ENCODE results near the gene ZNF543.

DNA sequence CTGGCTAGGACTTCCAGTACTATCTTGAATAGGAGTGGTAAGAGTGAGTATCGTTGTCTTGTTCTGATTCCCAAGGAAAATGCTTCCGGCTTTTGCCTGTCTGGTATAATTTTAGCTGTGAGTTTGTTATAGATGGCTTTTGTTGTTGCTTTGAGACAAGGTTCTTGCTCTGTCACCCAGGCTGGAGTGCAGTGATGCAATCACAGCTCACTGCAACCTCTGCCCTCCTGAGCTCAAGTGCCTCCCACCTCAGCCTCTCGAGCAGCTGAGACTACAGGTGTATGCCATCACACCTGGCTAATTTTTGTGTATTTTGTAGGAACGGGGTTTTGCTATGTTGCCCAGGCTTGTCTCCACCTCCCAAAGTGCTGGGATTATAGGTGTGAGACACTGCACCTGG, 6.1 kb upstream of the ZNF543 start:
- TF ChIP-seq SUZ12 (IDR thresholded peaks at IDR 0.05; ENCODE audit: low read length) (no peak), POLR2A (IDR thresholded peaks at IDR 0.05; ENCODE audit: control extremely low read depth in 1 of 2, low read depth in 2 of 2, low read length in 2 of 2) (no peak), RAD21 (IDR thresholded peaks at IDR 0.05 in 1 of 2, conservative IDR thresholded peaks at IDR 0.05 in 1 of 2; ENCODE audit: low read depth in 2 of 2, low read length in 2 of 2) (no peak), YY1 (IDR thresholded peaks at IDR 0.05; ENCODE audit: low read depth, low read length) (no peak), KDM1A (IDR thresholded peaks at IDR 0.05; ENCODE audit: borderline replicate concordance, low read length) (no peak), EP300 (IDR thresholded peaks at IDR 0.05; ENCODE audit: borderline replicate concordance in 1 of 2, low read depth in 2 of 2, low read length in 2 of 2) (no peak)
- TF ChIP-seq, protein P1, sequence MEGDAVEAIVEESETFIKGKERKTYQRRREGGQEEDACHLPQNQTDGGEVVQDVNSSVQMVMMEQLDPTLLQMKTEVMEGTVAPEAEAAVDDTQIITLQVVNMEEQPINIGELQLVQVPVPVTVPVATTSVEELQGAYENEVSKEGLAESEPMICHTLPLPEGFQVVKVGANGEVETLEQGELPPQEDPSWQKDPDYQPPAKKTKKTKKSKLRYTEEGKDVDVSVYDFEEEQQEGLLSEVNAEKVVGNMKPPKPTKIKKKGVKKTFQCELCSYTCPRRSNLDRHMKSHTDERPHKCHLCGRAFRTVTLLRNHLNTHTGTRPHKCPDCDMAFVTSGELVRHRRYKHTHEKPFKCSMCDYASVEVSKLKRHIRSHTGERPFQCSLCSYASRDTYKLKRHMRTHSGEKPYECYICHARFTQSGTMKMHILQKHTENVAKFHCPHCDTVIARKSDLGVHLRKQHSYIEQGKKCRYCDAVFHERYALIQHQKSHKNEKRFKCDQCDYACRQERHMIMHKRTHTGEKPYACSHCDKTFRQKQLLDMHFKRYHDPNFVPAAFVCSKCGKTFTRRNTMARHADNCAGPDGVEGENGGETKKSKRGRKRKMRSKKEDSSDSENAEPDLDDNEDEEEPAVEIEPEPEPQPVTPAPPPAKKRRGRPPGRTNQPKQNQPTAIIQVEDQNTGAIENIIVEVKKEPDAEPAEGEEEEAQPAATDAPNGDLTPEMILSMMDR (IDR thresholded peaks at IDR 0.05; ENCODE audit: control extremely low read depth in 1 of 3, insufficient read depth in 1 of 3, low read depth in 1 of 3, low read length in 3 of 3): no peak
- TF ChIP-seq, protein P2, sequence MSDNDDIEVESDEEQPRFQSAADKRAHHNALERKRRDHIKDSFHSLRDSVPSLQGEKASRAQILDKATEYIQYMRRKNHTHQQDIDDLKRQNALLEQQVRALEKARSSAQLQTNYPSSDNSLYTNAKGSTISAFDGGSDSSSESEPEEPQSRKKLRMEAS (IDR thresholded peaks at IDR 0.05): no peak
- TF ChIP-seq, protein P3, sequence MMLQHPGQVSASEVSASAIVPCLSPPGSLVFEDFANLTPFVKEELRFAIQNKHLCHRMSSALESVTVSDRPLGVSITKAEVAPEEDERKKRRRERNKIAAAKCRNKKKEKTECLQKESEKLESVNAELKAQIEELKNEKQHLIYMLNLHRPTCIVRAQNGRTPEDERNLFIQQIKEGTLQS (IDR thresholded peaks at IDR 0.05; ENCODE audit: insufficient read depth, low read depth, low read length): no peak

Data from H1 (cell line).